ENCODE results near the gene ARHGEF38.
"Not testable (repeated sequence)": the region's sequence is repeated elsewhere in the genome, so short reads cannot be mapped to it uniquely, and the experiment has no call there.

Gene ARHGEF38

GRCh38 chr4:105714071-105714521, 161.7 kb downstream of the ARHGEF38 start:
- no peak for DNase-seq (ENCODE audit: low read depth)

DNA sequence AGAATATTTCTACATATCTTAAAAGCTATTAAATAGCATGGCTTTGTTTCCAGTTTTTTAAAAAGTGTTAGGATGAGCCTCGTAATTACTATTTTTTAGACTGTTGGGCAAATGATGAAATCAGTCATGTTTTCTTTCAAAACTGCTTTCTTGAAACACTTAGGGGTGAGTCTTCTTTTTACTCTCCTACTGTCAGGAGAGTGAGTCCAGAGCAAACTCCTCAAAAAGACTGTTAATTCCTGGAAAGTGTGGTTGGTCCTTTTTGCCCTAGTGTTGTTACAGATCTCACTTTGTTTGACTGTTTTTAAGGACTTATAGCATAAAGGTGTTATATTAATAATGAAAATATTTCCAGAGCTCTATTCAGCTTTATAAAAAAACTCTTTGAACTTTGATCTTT, 162.5 kb downstream of the ARHGEF38 start:
- no peak for DNase-seq (ENCODE audit: low read depth)

DNA sequence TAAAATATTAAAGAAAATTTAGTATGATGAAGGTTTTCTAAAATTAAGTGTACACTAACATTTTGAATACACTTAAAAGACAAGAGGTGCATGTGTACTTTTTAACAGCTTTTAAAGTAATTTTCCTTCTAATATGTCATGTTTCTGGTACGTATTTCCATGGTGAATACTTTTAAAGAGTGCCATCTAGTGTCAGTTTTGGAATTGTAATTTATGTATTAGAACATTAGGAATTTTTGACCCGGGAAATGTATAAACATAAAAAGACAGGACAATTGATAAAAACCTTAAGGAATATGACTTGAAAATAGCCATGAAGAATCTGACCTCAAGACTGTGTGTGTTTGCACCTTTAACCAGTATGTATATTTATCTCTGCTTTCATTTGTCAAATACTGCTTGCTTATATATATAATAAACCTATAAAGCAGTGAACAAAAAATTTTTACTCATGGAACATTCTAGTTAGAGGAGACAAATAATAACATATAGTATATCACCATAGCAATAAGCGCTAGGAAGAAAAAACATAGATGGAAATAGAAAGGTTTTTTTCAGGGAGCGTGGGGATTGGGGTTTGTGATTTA, 163.4 kb downstream of the ARHGEF38 start:
- DNase-seq (ENCODE audit: low read depth), result no peak

DNA sequence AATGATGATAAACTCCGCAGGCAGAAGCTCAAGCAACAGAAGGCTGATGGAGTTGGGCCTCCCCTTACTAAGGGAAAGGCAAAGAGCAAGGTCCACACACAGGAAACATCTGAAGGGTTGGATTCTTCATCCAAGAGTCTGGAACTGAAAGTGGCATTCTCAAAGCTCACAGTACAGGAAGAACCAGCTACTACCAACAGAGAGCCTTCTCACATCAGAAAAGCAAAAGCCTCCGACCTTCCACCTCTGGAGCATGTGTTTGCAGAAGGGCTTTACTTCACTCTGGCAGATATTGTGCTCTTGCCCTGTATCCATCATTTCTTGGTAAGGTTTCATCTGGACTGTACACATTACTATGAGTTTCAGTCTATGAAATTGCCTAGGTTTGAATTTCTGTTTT, 166.8 kb downstream of the ARHGEF38 start:
- no peak for DNase-seq (ENCODE audit: low read depth)

- no peak for DNase-seq (ENCODE audit: low read depth)
Observed at GRCh38 chr4:105725623-105726022, 173.2 kb downstream of the ARHGEF38 start.

- DNase-seq (ENCODE audit: low read depth), result not testable (repeated sequence)
Observed at GRCh38 chr4:105729895-105730294, 177.5 kb downstream of the ARHGEF38 start.

All from activated T-helper 1 cell treated with Interleukin-2 at 50 U/mL for 16 hours (primary cell).